IPS-15b (cell line): ENCODE measurements around the gene METTL23.

Experiments
- H3K27me3 ChIP-seq: one replicate; pipeline ENCODE4 v1.6.1; 2013; ENCODE audit warnings: low read length; ENCODE audit not compliant: control insufficient read depth, insufficient read depth
- H3K36me3 ChIP-seq: one replicate; pipeline ENCODE4 v1.6.1; 2013; ENCODE audit warnings: low read length; ENCODE audit not compliant: control insufficient read depth, insufficient read depth
- H3K4me1 ChIP-seq: one replicate; pipeline ENCODE4 v1.6.1; 2013; ENCODE audit warnings: mild to moderate bottlenecking, low read length; ENCODE audit not compliant: control insufficient read depth, insufficient read depth
- H3K4me3 ChIP-seq: one replicate; pipeline ENCODE4 v1.5.1; 2013; ENCODE audit warnings: low read depth, low read length
- H3K9ac ChIP-seq: one replicate; pipeline ENCODE4 v1.6.1; 2013; ENCODE audit warnings: low read depth, mild to moderate bottlenecking, low read length
- H3K9me3 ChIP-seq: one replicate; pipeline ENCODE4 v1.6.1; 2013; ENCODE audit warnings: mild to moderate bottlenecking, low read length; ENCODE audit not compliant: control insufficient read depth, insufficient read depth

METTL23 gene

GRCh38 chr17:76726776-76727718, at the start of gene METTL23:
TSS of gene METTL23 (plus strand) at chr17:76726839. CDS start at chr17:76729711, 2,872 bp downstream.
- Histone ChIP-seq H3K36me3 (peaks cover 11% of the 10 kb centered on the region), H3K9me3 (no peaks in the 10 kb centered on the region), H3K27me3 (no peaks in the 10 kb centered on the region), H3K9ac (peak within 1 kb of the TSS; percentile 81), H3K4me3 (peak within 1 kb of the TSS; percentile 89), H3K4me1 (peaks cover 4% of the 10 kb centered on the region)

- H3K4me3 ChIP-seq = no peak overlapping the region
- H3K27me3 ChIP-seq = no peaks in the 10 kb centered on the region
- no peaks in the 10 kb centered on the region for H3K36me3 ChIP-seq
- H3K4me1 ChIP-seq = peaks cover 3% of the 10 kb centered on the region
- H3K9ac ChIP-seq = no peak overlapping the region
- H3K9me3 ChIP-seq = no peaks in the 10 kb centered on the region
Observed at GRCh38 chr17:76677406-76677805, 49.2 kb upstream of the METTL23 start.

GRCh38 chr17:76678330-76678729, 48.3 kb upstream of the METTL23 start:
- Histone ChIP-seq H3K9me3 (no peaks in the 10 kb centered on the region), H3K4me3 (no peak overlapping the region), H3K4me1 (no peaks in the 10 kb centered on the region), H3K36me3 (no peaks in the 10 kb centered on the region), H3K27me3 (no peaks in the 10 kb centered on the region), H3K9ac (no peak overlapping the region)

- H3K9ac ChIP-seq = no peak overlapping the region
Observed at GRCh38 chr17:76679239-76679638, 47.4 kb upstream of the METTL23 start.

GRCh38 chr17:76681222-76682137, 45.2 kb upstream of the METTL23 start:
- Histone ChIP-seq H3K36me3 (no peaks in the 10 kb centered on the region), H3K9me3 (no peaks in the 10 kb centered on the region), H3K9ac (no peak overlapping the region), H3K4me1 (no peaks in the 10 kb centered on the region), H3K27me3 (no peaks in the 10 kb centered on the region), H3K4me3 (no peak overlapping the region)

More at GRCh38 chr17:76679239-76679638, 47.4 kb upstream of the METTL23 start:
- Histone ChIP-seq H3K27me3 (no peaks in the 10 kb centered on the region), H3K9me3 (no peaks in the 10 kb centered on the region), H3K36me3 (no peaks in the 10 kb centered on the region), H3K4me1 (no peaks in the 10 kb centered on the region), H3K4me3 (no peak overlapping the region)

- Histone ChIP-seq H3K4me1 (no peaks in the 10 kb centered on the region), H3K27me3 (no peaks in the 10 kb centered on the region), H3K4me3 (no peak overlapping the region)
Observed at GRCh38 chr17:76682296-76682695, 44.3 kb upstream of the METTL23 start.

GRCh38 chr17:76683011-76683755, 43.5 kb upstream of the METTL23 start:
- no peak overlapping the region for H3K9ac ChIP-seq
- H3K9me3 ChIP-seq = no peaks in the 10 kb centered on the region
- no peaks in the 10 kb centered on the region for H3K36me3 ChIP-seq
- no peaks in the 10 kb centered on the region for H3K27me3 ChIP-seq
- H3K4me3 ChIP-seq = no peak overlapping the region
- no peaks in the 10 kb centered on the region for H3K4me1 ChIP-seq

More at GRCh38 chr17:76682296-76682695, 44.3 kb upstream of the METTL23 start:
- no peaks in the 10 kb centered on the region for H3K36me3 ChIP-seq
- no peak overlapping the region for H3K9ac ChIP-seq
- H3K9me3 ChIP-seq = no peaks in the 10 kb centered on the region

GRCh38 chr17:76683921-76684745, 42.5 kb upstream of the METTL23 start:
- no peaks in the 10 kb centered on the region for H3K27me3 ChIP-seq
- H3K4me1 ChIP-seq = no peaks in the 10 kb centered on the region
- no peaks in the 10 kb centered on the region for H3K9me3 ChIP-seq
- no peak overlapping the region for H3K4me3 ChIP-seq
- no peaks in the 10 kb centered on the region for H3K36me3 ChIP-seq
- H3K9ac ChIP-seq = no peak overlapping the region

GRCh38 chr17:76684756-76685155, 41.9 kb upstream of the METTL23 start:
- H3K9ac ChIP-seq = no peak overlapping the region
- H3K4me1 ChIP-seq = no peaks in the 10 kb centered on the region
- no peak overlapping the region for H3K4me3 ChIP-seq
- no peaks in the 10 kb centered on the region for H3K36me3 ChIP-seq
- no peaks in the 10 kb centered on the region for H3K27me3 ChIP-seq
- no peaks in the 10 kb centered on the region for H3K9me3 ChIP-seq

- Histone ChIP-seq H3K4me1 (no peaks in the 10 kb centered on the region), H3K36me3 (no peaks in the 10 kb centered on the region)
Observed at GRCh38 chr17:76685366-76685765, 41.3 kb upstream of the METTL23 start.

More at GRCh38 chr17:76685366-76685765, 41.3 kb upstream of the METTL23 start:
- no peak overlapping the region for H3K4me3 ChIP-seq
- no peaks in the 10 kb centered on the region for H3K9me3 ChIP-seq
- H3K27me3 ChIP-seq = no peaks in the 10 kb centered on the region
- no peak overlapping the region for H3K9ac ChIP-seq
